DMS53 treated with DMSO at 0.1 percent for 48 hours (cell line): ENCODE data around the gene TYR.
"Not testable (repeated sequence)": the region's sequence is repeated elsewhere in the genome, so short reads cannot be mapped to it uniquely, and the experiment has no call there.

ENCODE experiments used
- DNase-seq: peaks from one replicate; lab custom pipeline; 2025; ENCODE audit not compliant: unreplicated experiment; lab: John Stamatoyannopoulos, UW

Gene TYR

DNA sequence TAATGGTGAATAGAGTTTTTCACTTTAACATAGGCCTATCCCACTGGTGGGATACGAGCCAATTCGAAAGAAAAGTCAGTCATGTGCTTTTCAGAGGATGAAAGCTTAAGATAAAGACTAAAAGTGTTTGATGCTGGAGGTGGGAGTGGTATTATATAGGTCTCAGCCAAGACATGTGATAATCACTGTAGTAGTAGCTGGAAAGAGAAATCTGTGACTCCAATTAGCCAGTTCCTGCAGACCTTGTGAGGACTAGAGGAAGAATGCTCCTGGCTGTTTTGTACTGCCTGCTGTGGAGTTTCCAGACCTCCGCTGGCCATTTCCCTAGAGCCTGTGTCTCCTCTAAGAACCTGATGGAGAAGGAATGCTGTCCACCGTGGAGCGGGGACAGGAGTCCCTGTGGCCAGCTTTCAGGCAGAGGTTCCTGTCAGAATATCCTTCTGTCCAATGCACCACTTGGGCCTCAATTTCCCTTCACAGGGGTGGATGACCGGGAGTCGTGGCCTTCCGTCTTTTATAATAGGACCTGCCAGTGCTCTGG lies at the start of gene TYR:
TYR (plus strand) TSS at position 185 of the 541 bp plus-strand sequence; CDS start at position 264, 79 bp downstream.
- DNase-seq = no peak

DNA sequence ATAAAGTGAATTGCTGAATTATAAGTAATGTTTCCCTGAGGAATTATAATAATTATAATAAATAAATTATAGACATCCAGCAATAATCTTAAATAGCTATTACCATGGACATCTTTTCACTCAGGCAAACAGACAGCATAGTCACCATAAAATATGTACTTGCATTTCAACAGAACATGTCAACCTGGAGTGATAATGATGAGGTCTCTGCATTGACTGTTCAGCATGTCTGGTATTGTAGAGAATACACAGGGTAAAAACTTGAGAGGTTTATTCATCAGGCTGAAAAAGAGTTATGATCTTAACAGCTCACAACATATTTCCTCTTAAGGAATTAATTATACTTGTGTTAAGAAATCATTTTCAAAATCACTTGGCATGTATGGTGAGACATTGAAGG lies 41.1 kb upstream of the TYR start:
- no peak for DNase-seq

DNA sequence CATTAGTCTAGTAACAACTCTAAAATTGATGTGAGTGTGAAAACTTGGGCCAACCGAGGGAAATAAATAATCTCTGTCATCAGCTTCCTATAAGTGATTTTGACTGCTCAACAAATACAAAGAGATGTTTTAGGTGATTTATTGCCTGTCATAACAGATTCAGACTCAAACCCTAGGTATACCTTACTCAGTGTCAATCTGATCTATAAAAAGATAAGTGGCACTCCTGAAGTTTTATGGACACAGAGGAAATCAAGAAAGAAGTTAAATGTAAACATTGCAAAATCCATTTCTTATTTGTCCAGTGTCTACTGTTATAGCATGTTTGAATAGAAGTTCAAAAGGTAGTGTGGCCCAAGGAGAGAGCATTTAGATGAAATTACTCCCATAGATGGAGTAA lies 30.4 kb upstream of the TYR start:
- DNase-seq = no peak

DNA sequence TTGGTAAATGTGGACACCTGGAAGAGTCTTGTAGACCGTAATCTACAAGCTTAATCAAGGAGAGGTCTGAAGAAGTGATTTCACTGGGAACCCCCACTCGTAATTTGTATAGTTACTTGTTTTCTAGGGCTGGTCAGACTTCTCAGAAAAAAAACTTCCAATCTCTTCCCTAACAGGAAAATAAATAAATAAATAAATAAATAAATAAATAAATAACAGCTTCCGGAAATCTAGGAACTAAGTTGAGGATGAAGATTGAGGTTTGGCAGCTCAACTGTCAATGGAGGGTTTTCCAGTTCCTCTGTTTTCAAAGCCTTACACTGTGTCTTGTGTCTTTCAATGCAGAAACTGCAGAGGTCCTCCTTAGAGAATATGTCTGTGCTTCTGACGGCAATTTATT lies 17.7 kb upstream of the TYR start:
- no peak for DNase-seq

DNA sequence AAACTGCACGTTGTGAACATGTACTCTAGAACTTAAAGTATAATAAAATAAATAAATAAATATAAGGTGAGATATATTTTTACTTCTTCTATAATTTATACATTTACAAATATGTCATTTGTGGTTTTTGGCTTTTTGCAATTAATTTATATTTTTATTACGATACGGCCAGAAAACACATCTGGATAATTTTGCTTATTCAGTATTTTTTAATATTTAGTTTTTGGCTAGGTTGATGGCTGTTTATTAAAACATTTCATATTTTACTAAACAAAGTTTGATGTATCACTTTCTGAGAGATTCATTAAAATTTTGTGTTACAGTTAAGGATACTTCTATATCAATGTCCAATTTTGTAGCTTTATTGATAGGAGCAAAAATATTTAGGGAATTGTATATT lies 15.7 kb upstream of the TYR start:
- DNase-seq = no peak

DNA sequence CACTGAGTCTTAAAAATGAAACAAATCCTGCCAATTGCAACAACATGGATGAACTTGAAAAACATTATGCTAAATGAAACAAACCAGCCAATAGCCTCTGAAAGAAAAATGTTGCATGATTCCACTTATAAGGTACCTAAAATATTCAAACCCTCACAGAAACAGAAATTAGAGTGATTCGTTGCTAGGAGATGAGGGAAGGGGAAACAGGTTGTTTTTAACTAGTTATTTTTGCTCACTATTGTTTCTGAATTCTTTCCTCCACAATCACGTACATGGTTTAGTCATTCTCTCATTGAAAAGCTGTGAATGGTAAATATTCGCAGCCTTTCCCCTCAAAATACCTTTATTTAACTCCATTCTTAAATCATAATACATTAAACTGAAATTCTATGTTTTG lies 14.0 kb upstream of the TYR start:
- DNase-seq = no peak

DNA sequence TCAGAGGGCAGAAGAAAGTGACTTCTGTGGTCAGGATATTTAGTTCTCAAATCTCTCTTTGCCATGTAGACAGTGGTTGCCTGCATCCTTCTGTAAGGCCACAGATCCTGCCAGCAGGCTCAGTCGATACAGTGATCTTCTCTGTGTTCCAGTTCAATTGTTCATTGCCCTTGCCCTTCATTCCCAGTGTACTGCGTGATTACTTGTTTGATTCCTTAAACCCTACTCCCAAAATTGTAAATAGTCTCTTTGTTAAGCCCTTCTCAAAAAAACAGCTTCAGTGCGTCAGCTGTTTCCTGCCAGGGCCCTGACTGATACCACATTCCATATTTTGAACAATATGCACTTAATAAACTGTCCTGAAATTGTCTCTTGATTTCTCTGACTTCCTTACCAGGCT lies 9.3 kb upstream of the TYR start:
- no peak for DNase-seq

DNA sequence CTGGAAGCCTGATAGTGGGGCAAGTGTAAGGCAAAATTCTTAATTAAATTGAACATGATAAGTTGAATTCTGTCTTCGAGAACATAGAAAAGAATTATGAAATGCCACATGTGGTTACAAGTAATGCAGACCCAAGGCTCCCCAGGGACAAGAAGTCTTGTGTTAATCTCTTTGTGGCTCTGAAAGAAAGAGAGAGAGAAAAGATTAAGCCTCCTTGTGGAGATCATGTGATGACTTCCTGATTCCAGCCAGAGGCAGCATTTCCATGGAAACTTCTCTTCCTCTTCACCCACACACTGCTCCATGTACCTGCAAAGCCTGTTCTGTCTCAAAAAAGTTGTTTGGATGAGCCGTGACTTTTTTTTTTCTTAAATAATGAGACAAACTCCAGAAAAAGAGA lies 1.9 kb upstream of the TYR start:
- no peak for DNase-seq

DNA sequence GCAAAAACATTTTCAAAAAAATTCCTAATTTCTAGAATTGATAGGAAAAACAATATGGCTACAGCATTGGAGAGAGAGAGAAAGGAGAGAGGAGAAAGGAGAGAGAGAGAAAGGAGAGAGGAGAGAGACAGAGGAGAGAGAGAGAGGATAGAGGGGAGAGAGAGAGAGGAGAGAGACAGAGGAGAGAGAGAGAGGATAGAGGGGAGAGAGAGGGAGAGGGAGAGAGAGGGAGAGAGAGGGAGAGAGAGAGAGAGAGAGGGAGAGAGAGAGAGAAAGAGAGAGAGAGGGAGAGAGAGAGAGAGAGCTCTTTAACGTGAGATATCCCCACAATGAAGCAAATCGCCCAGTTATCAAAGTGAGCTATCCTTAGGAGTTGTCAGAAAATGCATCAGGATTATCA lies 737 bp upstream of the TYR start:
- DNase-seq = no peak

DNA sequence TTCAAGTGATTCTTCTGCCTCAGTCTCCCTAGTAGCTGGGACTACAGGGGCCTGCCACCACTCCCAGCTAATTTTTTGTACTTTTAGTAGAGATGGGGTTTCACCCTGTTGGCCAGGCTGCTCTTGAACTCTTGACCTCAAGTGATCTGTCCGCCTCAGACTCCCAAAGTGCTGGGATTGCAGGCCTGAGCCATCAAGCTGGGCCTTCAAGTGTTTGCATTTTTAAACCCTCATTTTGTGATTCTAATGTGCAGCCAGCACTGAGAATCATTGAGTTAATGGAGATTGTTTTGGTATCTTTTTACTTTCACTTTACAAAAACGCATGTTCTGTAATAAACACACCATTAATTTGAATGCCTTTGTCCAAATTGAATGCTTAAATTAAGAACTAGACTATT lies 3.4 kb downstream of the TYR start:
- DNase-seq = no peak

DNA sequence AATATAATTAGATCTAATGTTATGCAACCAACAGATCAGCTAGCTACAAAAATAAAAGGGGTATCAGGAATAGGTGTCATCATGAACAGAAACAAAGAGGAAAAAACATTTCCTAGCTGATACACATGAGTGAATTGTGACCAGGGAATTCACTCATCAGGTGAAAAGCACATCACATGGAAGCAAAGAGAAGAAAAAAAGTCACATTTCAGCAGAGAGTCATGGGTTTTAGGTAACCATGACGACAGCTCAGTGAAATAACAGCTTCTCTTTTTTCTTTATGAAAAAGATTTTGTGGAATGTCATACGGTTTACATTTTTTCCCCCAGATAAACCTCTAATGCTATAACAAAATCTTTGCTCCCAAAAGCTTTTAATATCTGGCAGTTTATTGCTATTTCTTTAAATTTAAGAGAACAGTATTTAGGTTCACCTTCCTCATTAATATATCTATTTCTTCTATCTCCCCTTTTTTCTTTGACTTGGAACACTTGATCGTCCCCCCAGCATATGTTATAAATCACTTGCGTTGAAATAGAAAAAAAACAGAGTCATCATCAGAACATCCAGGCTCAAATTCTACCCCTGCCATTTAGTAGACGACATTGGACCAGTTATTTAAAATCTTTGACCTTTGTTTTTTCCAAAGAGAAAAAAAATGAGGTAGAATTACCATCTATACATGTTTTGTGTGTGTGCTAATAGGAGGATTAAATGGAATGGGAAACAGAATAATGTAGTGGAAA lies 5.3 kb downstream of the TYR start:
- DNase-seq = no peak

DNA sequence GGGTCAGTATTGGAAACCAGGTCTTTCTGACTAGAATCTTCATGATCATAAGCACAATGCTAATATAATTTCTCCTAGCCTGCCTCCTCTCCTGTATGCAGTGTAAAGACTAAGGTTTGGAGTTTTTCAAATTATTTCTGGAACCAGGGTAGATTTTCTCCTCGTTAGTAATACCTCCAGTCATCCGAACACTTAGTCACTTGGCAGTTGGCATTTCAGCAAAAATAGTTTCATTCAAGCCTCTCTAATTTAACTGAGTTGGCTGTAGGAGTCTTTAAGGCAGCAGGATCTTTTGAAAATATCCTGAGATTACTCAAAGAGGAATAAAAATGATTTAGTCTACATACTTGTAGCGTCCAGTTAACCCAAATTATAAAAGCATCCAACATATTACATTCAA lies 6.3 kb downstream of the TYR start:
- DNase-seq = no peak

DNA sequence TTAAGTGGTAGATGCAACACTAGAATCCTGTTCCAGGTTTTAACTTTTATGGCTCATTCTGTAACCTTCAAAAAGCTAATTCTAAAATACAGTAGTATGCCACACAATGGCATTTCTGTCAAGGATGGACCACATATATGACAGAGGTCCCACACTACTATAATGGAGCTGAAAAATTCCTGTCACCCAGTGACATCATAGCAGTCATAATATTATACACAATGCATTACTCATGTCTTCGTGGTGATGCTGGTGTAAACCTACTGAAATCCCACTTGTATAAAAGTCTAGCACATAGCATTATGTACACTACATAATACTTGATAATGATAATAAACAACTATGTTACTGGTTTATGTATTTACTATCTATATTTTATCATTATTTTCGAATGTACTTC lies 12.1 kb downstream of the TYR start:
- DNase-seq = no peak

DNA sequence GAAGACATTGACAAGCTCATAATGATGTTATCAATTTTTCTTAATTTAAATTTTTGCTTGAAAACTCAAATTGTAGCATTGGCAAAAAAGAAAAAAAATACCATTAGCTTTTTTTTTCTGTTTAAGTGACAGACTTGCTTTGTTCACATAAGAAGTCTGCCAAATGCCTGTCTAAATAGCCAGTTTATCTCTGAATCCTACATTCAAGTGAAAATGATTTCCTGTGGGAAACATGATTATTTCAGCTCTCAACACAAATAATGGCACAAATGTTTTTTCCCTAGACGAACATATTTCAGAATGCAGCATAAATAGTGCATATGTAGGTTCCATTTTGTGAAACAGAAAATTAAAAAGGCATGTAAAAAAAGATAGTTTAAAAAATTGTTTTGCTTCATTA lies 23.5 kb downstream of the TYR start:
- DNase-seq = no peak

DNA sequence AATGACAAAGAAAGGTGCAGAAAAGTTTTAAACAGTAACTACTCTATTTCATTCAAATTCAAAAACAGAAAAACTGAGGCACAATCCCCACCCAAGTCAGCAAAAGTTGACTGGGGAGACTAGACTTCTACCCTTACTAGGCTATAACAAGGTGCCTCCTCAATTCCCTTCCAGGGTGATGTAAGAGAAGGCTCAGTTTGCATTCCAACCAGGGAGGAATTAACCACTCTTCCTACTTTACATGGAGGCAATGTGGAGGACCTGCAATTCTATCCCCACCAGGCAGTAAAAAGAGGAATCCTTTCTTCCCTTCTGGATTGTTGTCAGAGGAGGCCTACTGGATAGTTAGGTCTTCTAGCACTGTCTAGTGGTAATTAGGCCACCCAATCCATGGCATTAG lies 26.1 kb downstream of the TYR start:
- DNase-seq = no peak

DNA sequence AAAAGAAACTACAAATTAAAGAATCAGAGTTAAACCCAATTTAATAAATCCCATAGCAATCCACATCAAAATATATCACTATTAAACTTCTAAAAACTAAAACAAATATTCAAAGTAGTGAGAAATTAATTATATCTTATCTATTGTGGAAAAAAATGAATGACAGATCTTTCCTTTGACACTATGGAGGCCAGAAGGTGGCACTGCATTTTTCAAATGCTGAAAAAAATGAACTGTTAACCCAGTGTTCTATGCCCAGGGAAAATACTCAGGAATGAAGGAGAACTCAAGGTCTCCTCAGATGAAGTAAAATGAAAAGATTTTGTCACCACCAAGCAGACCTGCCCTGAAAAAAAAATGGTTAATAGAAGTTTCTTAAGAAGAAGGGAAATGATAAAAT lies 27.7 kb downstream of the TYR start:
- no peak for DNase-seq

DNA sequence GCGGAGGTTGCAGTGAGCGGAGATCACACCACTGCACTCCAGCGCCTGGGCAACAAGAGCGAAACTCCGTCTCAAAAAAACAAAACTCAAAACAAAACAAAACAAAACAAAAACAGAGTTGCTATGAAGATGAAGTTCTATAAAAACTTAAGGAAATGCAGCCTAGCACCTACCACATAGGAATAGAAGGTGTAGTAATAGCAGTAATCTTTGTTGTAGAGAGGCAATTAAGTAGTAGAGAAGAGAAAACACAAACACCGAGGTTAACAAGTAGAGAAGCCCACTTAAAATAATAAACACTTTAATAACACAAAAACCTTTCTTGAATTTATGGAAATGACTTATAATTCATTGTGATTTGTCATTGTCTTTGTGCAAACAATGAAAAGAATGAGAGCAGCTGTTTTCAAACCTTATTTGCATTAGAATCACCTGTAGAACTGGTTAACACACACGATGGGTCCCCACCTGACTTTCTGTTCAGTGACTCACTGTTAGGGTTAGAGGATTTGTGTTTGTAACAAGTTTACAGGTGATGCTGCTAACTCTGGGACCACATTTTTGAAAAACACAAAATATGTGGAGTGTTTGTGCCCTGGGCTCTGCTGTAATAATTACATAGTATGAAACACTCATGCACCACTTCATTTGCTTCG lies 43.1 kb downstream of the TYR start:
- peak; percentile 70 for DNase-seq

DNA sequence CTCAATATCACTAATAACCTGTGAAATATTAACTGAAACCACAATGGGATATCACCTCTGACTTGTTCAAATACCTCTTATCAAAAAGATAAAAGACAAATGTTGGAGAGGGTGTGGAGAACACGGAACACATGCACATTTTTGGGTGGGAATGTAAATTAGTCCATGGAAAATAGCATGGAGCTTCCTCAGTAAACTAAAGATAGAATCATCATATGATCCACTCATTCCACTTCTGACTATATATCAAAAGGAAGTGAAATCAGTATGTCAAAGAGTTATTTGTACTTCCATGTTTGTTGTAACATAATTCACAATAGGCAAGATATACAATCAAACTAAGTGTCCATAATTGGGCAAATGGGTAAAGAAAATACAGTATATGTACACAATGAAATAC lies 57.4 kb downstream of the TYR start:
- no peak for DNase-seq

DNA sequence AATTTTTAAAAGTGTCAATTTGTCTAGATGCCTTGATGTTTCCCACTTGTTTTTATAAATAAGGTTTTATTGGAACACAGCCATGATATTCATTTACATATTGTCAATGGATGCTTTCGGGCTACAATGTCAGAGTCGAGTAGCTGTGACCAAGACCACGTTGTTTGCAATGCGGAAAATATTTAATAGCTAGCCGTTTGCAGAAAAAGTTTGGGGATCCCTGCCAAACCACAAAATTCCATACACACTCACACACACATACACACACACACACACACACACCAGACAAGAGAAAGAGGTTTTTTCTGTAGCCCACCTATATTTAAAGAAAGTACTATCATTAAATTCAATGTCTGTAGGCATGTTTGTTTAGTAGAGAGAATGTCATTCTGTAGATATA lies 58.3 kb downstream of the TYR start:
- no peak for DNase-seq

DNA sequence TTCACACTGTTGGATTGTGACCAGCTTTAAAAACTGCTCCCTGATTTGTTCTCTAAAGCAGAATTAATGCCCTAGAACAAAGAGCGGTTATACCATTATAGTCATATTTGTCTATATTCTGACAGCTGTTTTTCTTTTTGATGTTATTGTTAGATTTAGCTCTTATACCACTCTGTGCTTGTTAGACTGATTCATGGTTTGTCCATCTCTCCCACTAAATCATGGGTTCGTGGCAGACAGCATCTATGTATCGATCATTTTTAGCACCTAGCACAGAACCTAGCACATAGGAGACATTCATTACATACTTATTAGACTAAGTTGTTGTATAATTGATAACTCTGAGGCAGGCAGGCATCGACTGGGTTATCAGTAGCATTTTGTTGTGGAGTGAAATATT lies 69.3 kb downstream of the TYR start:
- DNase-seq = not testable (repeated sequence)

DNA sequence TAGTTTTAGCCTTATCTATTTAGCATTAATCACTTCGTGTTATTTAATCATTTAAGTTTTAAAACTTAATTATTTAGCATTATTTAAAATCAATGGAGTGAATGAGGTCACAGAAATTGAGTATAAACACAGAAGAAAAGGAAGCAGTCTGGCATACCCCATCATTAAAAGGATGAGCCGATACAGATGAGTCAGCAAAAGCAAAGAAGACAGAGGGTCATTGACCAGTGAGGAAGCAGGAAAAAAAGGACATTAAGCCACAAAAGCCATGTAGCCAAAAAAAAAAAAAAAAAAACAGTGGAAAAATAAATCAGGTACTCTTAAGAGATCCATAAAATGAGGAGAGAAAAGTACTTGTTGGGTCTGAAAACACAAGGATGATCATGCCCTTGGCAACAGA lies 71.5 kb downstream of the TYR start:
- no peak for DNase-seq

DNA sequence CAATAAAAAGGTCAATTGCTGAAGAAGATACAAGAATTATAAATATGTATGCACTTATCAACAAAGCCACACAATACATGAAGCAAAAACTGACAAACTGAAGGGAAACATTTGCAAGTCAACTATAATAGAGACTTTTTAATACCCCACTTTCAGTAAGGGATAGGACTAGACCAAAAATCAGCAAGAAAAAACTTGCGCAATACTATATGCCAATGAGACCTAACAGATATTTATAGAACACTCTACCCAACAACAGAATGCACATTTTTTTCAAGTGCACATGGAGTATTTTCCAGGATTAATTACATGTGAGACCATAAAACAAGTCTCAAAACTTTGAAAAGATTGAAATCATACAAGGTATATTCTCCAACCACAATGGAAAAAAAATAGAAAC lies 83.8 kb downstream of the TYR start:
- DNase-seq = not testable (repeated sequence)
